Myocyte (in vitro differentiated cells): ENCODE measurements around the gene ZNF511. TPM values are rescaled to one million over a fixed set of nuclear protein-coding genes. Genes with fewer than 3 reads are reported as not detected.
"Not testable (repeated sequence)": the region's sequence is repeated elsewhere in the genome, so short reads cannot be mapped to it uniquely, and the experiment has no call there.

ENCODE experiments used
- DNase-seq: peaks from one replicate; pipeline ENCODE4 v3.0.0-alpha.2; 2012; ENCODE audit warnings: low read depth
- polyA plus RNA-seq: library from polyadenylated mRNA; unstranded; fragments of >200 nt; gene quantifications from one replicate; pipeline ENCODE4 v1.2.1, GENCODE V29; 2012; ENCODE audit warnings: missing spikeins
- total RNA-seq: library from RNA; depleted of rRNA; stranded (reverse); fragments of >200 nt; gene quantifications from 2 replicates; pipeline ENCODE4 v1.2.3, GENCODE V29; 2014

ZNF511 gene, protein sequence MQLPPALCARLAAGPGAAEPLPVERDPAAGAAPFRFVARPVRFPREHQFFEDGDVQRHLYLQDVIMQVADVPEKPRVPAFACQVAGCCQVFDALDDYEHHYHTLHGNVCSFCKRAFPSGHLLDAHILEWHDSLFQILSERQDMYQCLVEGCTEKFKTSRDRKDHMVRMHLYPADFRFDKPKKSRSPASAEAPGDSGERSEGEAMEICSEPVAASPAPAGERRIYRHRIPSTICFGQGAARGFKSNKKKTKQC
- total RNA-seq = 25.3 and 25.8 TPM in 2 replicates
- polyA plus RNA-seq = 24.1 TPM

DNA sequence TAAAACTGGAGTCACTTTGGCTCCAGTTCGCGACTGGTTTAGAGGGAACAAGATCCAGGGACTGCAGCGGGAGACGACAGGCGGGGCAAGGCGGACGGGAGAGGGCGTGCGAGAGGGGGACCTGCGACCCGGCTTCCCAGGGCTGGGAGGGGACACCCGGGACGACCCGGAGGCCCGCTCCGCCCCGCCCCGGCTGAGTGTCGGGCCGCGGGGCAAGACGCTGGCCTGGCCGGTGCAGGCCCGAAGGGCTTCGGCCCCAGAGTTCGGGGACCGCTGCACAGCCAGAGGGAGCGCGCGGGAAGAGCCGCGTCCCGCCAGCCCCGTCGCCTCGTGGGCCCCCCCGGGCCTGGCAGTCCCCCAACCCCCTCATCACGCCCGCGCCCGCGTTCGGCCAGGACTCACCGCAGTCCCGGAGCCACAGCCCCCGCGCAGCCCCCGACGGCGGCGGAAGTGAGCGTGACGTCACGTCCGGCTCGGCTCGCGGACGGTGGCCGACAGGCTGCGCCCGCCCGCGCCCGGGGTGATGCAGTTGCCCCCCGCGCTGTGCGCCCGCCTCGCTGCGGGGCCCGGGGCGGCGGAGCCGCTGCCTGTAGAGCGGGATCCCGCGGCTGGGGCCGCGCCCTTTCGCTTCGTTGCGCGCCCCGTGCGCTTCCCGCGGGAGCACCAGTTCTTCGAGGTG lies at the start of gene ZNF511, which contains the start of gene TUBGCP2:
Gene ZNF511, plus strand, starts transcription at position 494 of the 679 bp plus-strand sequence. Its CDS starts 30 bp downstream, at position 524.
Gene TUBGCP2, minus strand, starts transcription at position 452 of the 679 bp plus-strand sequence. CDS start 5,931 bp downstream, outside the sequence.
- DNase-seq = peak; percentile 83

DNA sequence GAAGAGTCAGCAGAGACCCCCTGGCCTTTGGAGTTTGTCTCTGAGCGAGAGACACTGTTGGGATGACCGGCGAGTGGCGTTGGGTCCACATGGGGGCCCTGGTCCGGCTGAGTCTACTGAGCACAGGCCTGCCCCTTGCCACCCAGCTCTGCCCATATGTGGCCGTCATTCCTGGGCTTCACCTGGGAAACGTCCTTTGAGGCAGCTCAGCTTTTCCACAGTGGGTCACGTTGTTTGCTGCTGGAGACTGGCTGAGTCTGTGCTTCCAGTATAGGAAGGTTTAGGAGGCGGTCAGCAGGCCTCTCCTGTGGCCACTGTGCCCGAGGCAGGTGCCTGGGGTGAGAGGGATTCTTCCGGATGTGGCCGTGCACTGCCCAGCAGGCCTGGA lies 49.1 kb upstream of the ZNF511 start:
- DNase-seq = no peak

DNA sequence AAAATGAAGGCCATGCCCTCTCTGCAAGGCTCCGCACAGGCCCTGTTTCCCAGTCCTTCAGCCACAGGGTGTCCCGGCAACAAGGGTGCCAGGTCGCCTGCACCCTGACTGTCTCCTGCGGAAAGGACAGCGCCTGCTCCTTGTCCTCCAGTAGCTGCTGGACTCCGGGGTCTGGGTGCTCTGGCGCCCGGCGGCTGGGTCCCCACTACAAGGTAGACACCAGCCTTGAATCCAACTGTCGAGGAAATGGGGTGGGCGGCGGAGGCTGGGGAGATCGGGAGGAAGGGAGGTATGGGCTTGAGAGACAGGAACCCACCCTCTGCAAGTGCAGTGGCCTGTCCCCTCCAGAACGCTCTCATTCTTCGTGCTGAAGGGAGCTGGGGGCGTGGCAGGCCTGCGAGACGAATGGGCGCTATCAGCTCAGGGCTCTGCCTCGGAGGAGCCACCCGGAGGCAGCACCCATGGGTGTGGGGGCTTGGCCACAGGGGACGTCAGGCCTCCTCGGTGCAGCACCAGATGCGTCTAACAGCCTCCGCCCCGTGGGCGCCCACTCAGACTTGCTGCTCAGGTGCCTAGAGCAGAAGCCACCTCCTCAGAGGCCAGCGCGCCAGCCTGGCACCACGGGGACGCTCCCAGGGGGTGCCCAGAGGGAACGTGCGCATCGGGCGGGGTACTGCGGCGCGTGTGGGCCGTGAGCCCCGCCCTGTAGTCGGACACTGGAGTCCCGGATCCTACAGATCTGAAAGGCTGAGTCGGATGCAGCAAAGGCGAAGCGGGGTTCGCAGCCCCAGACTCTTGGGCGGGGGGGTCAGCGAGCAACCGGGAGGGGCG lies 47.6 kb upstream of the ZNF511 start:
- peak; percentile 51 for DNase-seq

DNA sequence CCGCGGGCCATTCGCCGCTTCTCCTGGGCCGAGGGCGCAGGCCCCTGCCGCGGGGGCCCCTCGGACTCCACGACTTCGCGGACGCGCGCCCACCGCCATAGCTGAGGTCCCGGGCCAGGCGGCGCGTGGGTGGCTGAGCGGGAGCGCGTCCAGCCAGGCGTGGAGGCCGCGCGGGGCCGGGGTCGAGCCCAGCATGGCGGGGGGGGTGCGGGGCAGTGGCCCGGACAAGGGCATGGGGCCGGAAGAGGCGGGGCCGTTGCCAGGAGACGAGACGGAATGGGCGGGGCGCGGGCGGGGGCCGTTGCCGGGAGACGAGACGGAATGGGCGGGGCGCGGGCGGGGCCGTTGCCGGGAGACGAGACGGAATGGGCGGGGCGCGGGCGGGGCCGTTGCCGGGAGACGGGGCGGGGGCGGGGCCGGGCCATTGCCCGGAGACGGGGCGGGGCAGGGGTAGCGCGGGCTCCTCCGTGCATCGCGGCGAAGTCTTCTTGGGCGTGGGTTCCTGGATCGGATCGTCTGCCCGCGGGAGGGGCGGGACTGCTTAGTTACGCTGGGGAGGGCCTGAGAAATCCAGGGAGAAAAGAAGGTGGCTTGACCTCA lies 46.9 kb upstream of the ZNF511 start:
- peak; percentile 64 for DNase-seq

DNA sequence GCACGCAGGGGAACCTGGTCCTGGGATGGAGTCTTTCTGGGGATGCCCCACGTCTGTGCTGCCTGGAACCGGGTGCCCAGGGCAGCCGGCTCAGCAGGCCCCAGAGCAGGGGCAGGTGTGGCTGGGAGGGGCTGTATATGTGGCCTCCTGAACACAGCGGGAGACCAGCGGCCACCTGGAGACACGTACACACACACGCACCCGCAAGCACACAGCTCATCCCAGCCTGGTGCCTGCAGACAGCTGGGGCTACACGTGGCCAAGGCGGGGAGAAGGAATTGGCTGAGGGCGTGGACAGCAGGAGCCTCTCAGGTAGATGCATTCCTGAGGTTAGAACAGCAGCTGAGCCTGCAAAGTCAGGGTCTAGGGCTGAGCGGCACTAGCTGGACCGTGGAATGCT lies 46.0 kb upstream of the ZNF511 start:
- no peak for DNase-seq

DNA sequence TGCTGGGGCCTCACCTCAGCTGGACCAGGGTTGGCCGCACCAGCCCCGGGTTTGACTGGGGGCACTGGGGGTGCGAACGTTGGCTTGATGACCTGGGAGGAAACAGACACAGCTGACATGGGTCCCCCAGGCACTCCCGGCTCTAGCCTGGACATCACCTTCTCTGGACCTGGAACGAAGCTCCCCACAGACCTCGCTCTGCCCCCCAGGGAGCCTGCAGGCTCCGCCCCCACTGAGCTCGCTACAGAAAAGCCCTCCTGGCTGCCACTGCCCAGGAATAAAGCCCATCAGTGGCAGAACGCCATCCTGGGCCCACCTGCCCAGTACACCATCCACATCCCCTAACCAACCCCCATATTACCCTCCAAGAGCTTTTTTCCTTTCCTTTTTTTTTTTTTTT lies 45.0 kb upstream of the ZNF511 start:
- DNase-seq = no peak

DNA sequence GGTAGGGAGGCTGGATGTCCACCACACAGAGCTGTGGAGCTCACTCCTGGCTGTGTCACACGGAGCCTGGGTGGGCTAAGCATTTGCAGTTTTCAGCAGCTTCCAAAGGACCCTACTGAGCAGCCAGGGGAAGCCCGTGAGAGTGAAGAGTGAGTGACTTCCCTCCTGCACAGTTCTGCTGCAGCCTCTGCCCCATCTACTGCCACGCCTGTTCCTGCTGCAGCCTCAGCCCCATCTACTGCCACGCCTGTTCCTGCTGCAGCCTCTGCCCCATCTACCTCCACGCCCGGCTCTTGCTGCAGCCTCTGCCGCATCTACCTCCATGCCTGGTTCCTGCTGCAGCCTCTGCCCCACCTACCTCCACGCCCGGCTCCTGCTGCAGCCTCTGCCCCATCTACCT lies 44.3 kb upstream of the ZNF511 start:
- DNase-seq = no peak

DNA sequence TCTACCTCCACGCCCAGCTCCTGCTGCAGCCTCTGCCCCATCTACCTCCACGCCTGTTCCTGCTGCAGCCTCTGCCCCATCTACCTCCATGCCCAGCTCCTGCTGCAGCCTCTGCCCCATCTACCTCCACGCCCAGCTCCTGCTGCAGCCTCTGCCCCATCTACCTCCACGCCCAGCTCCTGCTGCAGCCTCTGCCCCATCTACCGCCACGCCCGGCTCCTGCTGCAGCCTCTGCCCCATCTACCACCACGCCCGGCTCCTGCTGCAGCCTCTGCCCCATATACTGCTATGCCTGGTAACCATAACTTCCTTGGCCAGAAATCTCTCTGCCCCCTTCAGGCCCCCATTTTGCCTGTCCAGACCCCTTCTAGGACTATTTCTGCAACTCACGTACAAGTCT lies 43.7 kb upstream of the ZNF511 start:
- not testable (repeated sequence) for DNase-seq

DNA sequence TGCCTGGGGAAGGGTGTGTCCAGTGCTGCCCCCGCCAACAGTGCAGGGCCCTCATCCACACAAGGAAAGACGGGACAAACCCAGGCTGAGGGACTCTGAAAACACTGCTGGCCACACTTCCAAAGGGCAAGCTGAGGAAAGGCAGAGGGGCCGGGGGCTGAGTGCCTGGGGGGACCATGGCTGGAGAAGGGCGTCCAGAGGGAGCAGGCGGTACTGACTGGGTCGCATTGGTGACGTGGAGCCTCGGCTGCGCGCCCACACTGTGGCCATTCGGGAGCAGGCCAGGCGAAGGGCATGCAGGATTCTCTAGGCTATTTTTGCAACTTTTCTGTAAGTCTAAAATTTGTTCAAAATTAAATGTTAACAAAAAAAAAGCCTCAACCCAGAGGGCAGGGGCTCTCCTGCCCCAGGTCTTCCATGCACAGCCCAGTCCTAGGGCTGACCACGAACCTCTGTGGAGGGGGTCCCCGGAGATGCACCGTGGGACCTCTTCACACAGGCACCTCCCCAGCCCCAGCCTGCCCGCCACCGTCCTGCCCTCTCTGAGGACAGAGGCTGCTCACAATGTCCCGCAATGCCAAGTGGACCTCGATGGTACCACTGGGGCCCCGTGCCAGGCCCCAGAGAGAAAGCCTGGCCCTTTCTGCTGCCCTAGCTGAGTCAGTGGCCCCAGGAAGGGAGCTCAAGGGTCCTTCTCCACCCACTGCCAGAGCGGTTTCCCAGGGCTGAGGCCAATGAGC lies 42.5 kb upstream of the ZNF511 start:
- no peak for DNase-seq

DNA sequence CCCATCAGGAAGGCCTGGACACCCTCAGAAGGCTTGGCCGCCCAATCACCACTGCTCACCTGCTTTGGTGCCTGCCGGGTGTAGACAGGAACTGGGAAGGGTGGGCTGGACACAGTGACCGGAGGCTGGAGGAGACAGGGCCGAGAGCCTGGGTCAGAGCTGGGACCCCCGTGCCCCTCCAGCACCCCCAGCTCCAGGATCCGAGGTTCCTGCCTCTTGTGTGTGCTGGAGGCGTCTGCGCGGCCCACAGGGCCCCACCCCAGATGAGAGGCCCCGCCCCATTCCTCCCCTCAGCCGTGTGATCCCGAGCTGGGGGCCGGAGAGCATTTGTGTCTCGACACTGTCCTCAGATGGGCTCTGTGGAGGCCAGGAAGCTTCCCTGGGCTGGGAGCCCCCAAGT lies 41.4 kb upstream of the ZNF511 start:
- DNase-seq = no peak

DNA sequence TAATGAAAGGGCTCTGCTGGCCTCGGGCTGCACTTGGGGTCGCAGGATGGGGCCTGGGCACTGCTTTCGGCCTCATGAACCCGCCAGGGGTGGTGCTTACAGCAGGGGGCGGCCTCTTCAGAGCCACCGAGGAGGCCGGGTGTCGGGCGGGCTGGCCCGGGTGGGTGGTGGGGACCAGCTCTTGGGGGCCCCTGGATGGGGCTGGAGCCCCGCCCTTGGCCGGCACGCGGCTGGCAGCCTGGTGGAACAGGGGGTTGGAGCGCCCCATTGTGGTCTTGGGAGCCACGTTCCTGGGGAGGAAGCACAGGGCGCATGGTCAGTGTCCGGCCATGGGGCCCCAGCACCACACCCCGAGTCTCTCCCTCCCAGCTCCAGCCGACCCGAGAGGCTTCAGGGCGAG lies 40.9 kb upstream of the ZNF511 start:
- DNase-seq = no peak

DNA sequence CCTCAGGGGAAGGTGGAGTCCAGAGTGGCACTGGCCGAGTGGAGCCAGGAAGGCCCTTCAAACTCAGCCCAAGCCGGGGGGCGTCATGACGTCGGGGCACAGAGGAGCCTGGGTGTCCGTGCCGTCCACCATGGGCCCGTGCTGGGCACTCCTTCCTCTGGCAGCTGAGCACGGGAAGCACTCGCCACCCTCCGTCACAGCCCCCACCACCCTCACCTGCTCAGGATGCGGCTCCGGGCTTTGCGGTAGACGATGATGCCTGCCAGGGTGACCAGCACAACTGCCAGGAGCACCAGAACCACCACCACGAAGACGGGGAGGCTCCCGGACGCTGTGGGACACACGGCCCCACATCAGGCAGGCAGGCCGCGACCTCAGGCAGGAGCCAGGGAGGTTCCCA lies 40.2 kb upstream of the ZNF511 start:
- DNase-seq = no peak

DNA sequence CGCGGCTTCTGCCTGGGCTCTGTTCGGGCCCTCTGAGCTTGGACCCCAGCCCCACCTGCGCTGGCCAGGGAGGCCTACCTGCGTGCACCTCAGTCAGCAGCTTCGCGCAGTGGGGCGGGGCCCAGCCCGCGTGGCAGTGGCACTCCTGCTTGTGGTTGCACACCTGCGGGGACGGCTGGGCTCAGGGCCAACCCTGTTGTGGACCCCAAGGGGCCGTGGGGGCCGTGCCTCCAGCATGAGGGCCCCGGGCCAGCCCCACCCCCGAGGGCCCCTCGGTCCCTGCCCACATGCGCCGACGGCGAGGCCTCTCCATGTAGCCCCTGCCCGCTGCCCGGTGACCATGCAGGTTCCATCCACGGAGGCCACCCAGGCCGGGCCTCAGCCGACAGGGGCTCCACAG lies 39.3 kb upstream of the ZNF511 start:
- DNase-seq = no peak

DNA sequence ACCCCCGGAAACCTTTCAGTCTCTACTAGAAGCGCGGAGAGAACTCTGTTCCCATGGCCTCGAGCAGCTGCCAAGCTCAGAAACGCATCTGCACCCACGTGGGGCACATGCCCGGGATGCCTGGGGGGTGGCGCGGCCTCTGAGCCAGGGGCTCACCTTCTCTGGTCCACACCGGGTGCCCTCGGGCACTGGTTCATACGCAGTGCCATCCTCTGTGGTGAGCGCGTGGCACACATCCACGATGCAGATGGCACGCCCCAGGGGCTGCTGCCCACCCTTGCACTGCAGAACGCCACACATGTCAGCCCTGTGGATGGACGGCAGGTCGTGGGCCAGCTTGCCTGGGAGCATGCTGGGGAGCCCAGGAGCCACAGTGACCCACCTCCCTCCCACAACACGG lies 38.5 kb upstream of the ZNF511 start:
- no peak for DNase-seq

DNA sequence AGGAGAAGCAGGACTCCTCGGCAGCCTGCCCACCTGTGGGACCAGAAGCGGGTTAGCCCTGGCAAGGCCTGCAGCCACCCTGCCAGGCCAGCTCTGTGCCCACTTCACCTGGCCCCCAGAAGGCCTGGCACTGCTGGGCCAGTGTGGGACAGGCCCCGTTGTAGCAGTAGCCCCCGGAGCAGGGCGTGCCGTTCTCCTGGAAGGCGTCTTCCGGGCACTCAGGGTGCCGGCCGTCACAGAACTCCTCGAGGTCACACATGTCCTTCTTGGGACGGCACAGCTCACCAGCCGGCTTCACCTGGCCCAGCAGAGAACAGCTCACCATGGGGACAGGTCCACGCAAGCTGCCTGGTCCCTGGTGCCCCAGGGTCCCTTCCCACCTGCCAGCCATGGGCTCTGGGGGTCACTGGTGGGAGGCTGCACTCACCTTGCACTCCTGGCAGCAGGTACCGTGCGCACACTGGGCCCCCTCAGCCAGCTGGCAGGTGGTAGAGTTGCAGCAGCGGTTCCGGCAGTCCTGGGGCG lies 37.9 kb upstream of the ZNF511 start:
- no peak for DNase-seq

DNA sequence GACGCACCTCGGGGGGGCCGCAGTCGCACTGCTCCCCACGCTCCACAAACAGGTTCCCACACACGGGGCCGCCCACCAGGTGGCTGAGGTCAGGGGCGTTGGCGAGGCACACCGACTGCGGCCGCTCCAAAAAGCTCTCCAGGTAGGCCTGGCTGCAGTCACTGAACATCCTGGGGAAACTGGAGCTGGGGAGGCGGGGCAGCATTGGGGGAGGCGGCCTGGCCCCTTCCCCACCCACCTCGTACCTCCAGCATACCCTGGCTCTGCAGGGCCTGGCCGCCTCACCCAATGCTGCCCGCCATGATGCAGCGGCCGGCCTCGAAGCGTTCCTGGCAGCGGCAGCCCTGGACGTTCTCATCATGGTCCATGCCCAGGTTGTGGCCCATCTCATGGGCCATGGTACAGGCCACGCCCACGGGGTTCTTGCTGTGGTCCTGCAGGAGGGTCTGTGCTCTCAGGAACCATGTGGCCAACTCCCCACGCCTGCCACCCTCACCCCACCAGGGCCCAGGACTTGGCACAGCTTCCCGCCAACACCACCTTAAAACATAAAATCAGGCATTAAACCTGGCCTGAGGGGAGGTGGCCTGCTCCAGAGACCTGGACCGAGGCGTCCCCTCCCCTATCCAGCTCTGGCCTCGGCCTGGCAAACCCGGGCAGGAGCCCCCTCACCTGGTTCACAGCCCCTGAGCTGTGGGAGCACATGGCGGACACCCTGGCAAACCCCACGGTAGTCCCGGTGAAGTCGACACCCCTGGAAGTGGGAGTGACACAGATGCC lies 37.0 kb upstream of the ZNF511 start:
- no peak for DNase-seq

DNA sequence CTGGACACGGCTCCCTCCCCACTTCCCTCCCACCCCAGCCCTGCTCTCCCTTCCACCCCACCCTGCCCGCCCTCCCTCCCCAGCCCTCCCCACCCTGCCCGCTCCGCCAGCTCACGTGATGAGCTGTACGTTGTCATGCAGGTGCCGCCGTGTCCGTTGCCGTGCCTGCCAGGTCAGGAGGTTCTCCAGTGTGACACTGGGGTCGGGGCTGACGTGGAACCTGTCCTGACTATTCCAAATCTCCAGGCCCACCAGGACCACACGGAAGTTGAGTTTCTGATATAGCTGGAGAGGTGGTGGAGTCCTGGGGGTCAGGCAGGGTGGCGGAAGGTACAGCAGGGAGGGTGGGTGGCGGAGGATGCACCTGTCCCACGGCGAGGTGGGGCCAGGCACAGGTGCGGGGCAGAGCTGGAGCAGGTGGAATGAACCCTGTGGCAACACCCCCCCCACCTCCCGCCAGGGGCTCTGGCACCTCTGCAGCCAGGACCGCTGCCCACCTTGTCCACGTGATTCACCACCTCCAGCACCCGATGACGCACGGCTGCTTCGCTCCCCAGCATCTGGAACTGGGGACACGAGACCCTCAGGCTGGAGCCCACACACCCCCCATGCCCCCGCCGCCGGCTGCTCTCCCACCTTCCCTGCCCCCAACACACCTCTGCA lies 36.3 kb upstream of the ZNF511 start:
- no peak for DNase-seq

DNA sequence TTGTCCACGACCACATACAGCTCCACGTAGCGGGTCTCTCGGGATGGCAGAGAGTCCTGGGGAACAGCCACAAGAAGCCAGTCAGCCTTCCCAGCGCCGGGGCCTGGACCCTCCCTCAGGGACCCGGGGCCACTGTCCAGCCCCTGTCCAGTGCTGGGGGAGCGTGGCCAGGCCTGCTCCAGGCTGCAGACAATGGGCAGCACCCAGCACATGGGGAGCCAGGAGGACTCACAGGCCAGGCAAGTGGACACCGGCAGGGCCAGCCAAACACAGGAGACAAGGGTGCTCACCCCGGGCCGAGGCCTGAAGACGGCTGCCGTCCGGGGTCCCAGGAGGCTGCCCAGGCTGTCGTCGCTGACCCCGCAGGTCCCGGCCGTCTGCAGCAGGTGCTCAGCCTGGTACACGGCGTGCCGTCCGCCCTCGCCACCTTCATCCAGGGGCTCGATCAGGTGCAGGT lies 35.7 kb upstream of the ZNF511 start:
- DNase-seq = no peak

DNA sequence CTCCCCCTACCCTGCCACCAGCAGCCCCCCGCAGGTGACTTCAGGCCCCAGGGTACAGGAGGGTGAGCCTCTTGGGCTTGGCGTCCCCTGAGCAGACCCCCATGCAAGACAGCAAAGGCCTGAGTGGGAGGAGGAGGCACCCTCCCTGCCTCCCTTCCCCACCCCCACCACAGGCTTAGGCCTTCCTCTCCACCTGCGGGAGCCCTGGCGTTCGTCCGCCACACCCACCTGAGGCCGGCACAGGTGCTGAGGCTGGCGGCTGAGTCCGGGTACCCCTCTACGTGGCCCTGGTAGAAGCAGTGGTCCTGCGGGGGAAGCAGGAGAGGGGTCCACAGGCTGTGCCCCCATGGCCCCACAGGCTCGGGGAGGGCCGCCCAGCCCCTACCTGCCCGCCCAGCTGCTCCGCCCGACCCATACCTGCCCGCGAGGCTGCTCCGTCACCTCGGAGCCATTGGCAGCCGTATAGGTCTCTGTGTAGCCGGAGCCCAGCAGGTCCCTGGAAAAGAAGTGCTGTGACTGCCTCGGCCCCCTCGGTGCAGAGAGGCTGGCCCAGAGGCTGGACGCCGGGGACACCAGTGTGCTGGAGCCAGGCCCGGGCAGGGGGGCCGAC lies 35.1 kb upstream of the ZNF511 start:
- DNase-seq = no peak
